Activated naive CD8-positive, alpha-beta T cell treated with anti-CD3 and anti-CD28 coated beads, Interleukin-2, amount 50 U/mL, for 24 hours (primary cell): ENCODE results near the gene EBF3.

Experiments used
- ATAC-seq: fragments of 150-1000 bp; cut with Tn5 transposase; one replicate; pipeline ENCODE4 v1.10.0; 2021
- DNase-seq: peaks from one replicate; pipeline ENCODE4 v3.0.0; 2021
- H3K27ac Mint-ChIP-seq: one replicate; pipeline ENCODE4 v1.8.0; 2021; ENCODE audit warnings: mild to moderate bottlenecking, mixed read lengths
- H3K27me3 Mint-ChIP-seq: one replicate; pipeline ENCODE4 v1.8.0; 2021; ENCODE audit warnings: mixed read lengths
- H3K36me3 Mint-ChIP-seq: one replicate; pipeline ENCODE4 v1.8.0; 2021; ENCODE audit warnings: low read depth, mixed read lengths
- H3K4me1 Mint-ChIP-seq: one replicate; pipeline ENCODE4 v1.8.0; 2021; ENCODE audit warnings: mixed read lengths
- H3K4me3 Mint-ChIP-seq: one replicate; pipeline ENCODE4 v1.8.0; 2021; ENCODE audit warnings: mild to moderate bottlenecking, moderate library complexity, mixed read lengths
- H3K9me3 Mint-ChIP-seq: one replicate; pipeline ENCODE4 v1.8.0; 2021; ENCODE audit warnings: mixed read lengths

Gene EBF3

DNA sequence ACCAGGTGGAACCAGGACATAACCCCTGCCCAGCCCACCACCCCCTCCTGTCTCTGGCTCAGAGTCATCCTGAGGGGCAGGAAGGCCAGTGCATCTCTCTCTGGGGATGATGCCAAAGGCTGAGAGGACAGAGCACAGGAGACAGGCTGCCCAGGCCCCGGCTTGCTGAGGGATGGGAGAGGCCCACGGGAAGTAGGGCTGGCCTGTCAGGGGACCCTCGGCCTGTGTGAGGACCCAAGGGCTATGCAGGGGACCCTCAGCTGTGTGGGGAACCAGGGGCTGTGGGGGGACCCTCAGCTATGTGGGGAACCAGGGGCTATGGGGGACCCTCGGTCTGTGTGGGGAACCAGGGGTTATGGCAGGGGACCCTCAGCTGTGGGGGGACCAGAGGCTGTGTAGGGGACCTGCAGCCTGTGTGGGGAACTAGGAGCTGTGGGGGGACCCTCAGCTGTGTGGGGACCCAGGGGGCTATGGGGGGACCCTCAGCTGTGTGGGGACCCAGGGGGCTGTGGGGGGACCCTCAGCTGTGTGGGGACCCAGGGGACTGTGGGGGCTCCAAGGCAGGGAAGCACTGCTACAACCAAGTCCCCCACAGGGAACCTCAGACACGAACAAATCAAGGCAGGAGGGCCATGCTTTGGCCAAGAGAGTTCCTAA is 27.7 kb downstream of the EBF3 start:
- ATAC-seq, result no peak
- H3K36me3 Mint-ChIP-seq, result no peaks in the 10 kb centered on the region
- H3K4me1 Mint-ChIP-seq, result no peaks in the 10 kb centered on the region
- no peak for DNase-seq
- H3K4me3 Mint-ChIP-seq, result no peak overlapping the region
- H3K27ac Mint-ChIP-seq, result no peak overlapping the region
- no peaks in the 10 kb centered on the region for H3K9me3 Mint-ChIP-seq
- peaks cover 2% of the 10 kb centered on the region for H3K27me3 Mint-ChIP-seq

DNA sequence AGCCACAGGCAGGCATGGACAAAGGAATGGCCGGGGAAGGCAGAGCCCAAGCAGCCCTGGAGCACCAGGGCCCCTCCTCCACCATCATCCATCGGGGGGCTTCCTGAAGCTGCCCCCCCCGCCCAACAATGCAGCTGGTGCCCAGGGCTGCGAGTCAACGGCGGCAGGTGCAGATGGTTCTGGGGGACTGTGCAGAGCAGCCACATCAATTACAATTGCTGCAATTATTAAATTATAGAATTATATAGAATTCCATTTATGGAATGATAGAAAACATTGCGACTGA is 28.3 kb downstream of the EBF3 start:
- no peaks in the 10 kb centered on the region for H3K4me1 Mint-ChIP-seq

GRCh38 chr10:129935102-129935866 is 28.8 kb downstream of the EBF3 start:
- Mint-ChIP-seq H3K4me1 (no peaks in the 10 kb centered on the region), H3K9me3 (no peaks in the 10 kb centered on the region), H3K36me3 (no peaks in the 10 kb centered on the region), H3K27ac (no peak overlapping the region), H3K27me3 (peaks cover 2% of the 10 kb centered on the region), H3K4me3 (no peak overlapping the region)
- DNase-seq, result no peak
- ATAC-seq, result no peak

More for the DNA sequence above, 28.3 kb downstream of the EBF3 start:
- H3K9me3 Mint-ChIP-seq, result no peaks in the 10 kb centered on the region
- no peaks in the 10 kb centered on the region for H3K36me3 Mint-ChIP-seq
- DNase-seq (no peak), ATAC-seq (no peak)
- H3K27me3 Mint-ChIP-seq, result peaks cover 2% of the 10 kb centered on the region
- H3K27ac Mint-ChIP-seq, result no peak overlapping the region
- no peak overlapping the region for H3K4me3 Mint-ChIP-seq

DNA sequence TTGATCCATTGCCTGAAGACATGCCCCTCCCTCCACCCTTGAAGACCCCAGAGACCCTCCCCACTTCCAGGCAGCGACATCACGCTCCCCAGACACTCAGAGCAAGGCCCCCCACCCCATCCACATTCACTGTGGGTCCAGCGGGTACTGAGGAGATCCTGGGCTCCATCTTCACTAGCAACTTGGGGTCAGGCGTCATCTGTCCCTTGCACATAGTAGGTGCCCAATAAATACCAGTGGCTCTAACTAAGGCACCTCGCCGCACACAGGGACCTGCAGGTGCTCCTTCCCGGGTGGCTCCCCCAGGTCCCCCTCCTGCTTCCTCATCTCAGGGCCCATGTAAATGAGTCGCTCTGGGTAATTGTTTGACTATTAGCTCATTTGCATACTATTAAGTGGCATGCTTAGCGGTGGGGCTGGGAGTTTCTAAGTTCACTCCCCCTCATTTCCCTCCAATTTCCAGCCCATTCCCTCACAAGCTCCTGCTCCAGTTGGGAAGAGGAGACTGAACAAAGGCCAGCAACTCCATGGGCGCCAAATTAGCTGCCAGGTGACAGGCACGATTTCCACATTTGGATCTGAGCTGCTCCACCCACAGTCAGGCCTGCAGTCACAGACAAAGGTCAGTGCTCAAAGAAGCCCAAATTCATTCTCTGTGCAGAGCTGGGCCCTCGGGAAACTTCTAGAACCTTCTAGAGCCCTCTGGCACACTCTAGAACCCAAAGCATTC is 29.7 kb downstream of the EBF3 start:
- Mint-ChIP-seq H3K27me3 (no peaks in the 10 kb centered on the region), H3K4me1 (no peaks in the 10 kb centered on the region), H3K4me3 (no peak overlapping the region), H3K27ac (no peak overlapping the region), H3K36me3 (no peaks in the 10 kb centered on the region), H3K9me3 (no peaks in the 10 kb centered on the region)
- DNase-seq, result no peak
- no peak for ATAC-seq

DNA sequence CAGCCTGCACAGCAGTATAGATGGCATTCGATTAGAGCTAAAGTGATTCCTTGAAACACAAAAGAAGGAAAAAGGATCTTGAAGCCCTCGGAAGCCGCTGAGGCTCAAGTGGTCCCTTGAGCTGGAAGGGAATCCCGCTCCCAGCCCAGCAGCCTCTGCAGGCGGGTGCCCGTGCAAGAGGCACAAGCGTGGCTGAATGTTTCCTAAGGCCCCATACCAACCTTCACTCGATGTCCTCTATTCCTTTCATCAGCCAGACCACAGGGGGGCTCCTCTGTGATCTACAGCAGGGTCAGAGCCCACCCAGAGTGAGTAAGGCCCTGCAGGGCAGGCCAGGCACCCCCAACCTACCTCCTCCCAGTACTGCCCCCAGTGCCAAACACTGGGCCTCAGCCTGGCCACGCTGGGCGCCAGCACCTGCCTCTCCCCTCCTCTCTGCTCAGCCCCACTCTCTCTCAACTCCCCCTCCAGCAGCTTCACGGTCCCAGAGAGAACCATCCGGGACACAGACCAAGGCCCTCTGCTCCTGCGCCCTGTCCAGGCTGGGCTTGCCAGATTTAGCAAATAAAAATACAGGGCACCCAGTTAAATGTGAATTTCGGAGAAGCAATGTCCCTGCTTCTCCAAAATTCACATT is 30.5 kb downstream of the EBF3 start:
- DNase-seq (no peak), ATAC-seq (no peak)
- Mint-ChIP-seq H3K36me3 (no peaks in the 10 kb centered on the region), H3K27me3 (no peaks in the 10 kb centered on the region), H3K27ac (no peak overlapping the region), H3K9me3 (no peaks in the 10 kb centered on the region), H3K4me1 (no peaks in the 10 kb centered on the region), H3K4me3 (no peak overlapping the region)

GRCh38 chr10:129932751-129933433 is 31.2 kb downstream of the EBF3 start:
- Mint-ChIP-seq H3K4me3 (no peak overlapping the region), H3K27me3 (no peaks in the 10 kb centered on the region), H3K4me1 (no peaks in the 10 kb centered on the region), H3K9me3 (no peaks in the 10 kb centered on the region), H3K27ac (no peak overlapping the region), H3K36me3 (no peaks in the 10 kb centered on the region)
- DNase-seq, result no peak
- ATAC-seq, result no peak

DNA sequence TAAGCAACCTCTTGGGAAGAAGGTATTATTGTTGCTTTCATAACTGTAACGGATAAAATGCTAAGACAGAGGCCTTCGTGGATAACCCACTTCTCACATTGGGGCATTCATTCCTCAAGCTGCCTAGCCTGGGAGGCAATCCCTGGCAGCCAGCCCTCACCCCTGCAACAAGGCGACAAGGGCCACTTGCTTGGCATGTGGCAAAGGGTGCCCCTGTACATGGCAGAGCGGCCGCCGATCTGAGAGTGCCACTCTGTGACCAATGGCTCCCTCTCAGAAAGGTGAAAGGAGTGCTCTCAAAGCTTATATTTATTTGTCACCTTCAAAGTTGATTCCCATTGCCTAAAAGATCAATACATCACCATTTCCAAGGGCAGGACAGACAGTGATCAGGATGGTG is 31.9 kb downstream of the EBF3 start:
- no peaks in the 10 kb centered on the region for H3K36me3 Mint-ChIP-seq
- no peak overlapping the region for H3K4me3 Mint-ChIP-seq
- H3K4me1 Mint-ChIP-seq, result no peaks in the 10 kb centered on the region
- no peaks in the 10 kb centered on the region for H3K27me3 Mint-ChIP-seq
- no peak for DNase-seq
- no peak overlapping the region for H3K27ac Mint-ChIP-seq
- no peaks in the 10 kb centered on the region for H3K9me3 Mint-ChIP-seq
- no peak for ATAC-seq

- H3K27ac Mint-ChIP-seq, result no peak overlapping the region
- no peak for DNase-seq
These were observed 34.5 kb downstream of the EBF3 start for GRCh38 chr10:129929343-129930292.

GRCh38 chr10:129927351-129928120 is 36.5 kb downstream of the EBF3 start:
- no peaks in the 10 kb centered on the region for H3K27me3 Mint-ChIP-seq
- H3K4me1 Mint-ChIP-seq, result no peaks in the 10 kb centered on the region
- H3K4me3 Mint-ChIP-seq, result no peak overlapping the region
- no peak overlapping the region for H3K27ac Mint-ChIP-seq
- DNase-seq (no peak), ATAC-seq (no peak)
- no peaks in the 10 kb centered on the region for H3K9me3 Mint-ChIP-seq
- no peaks in the 10 kb centered on the region for H3K36me3 Mint-ChIP-seq

More at GRCh38 chr10:129929343-129930292, 34.5 kb downstream of the EBF3 start:
- H3K4me1 Mint-ChIP-seq, result no peaks in the 10 kb centered on the region
- no peaks in the 10 kb centered on the region for H3K9me3 Mint-ChIP-seq
- H3K4me3 Mint-ChIP-seq, result no peak overlapping the region
- no peaks in the 10 kb centered on the region for H3K36me3 Mint-ChIP-seq
- ATAC-seq, result no peak
- no peaks in the 10 kb centered on the region for H3K27me3 Mint-ChIP-seq

GRCh38 chr10:129926066-129927055 is 37.7 kb downstream of the EBF3 start:
- Mint-ChIP-seq H3K27ac (no peak overlapping the region), H3K4me1 (no peaks in the 10 kb centered on the region), H3K36me3 (no peaks in the 10 kb centered on the region), H3K9me3 (no peaks in the 10 kb centered on the region), H3K4me3 (no peak overlapping the region), H3K27me3 (no peaks in the 10 kb centered on the region)
- DNase-seq, result no peak
- no peak for ATAC-seq

DNA sequence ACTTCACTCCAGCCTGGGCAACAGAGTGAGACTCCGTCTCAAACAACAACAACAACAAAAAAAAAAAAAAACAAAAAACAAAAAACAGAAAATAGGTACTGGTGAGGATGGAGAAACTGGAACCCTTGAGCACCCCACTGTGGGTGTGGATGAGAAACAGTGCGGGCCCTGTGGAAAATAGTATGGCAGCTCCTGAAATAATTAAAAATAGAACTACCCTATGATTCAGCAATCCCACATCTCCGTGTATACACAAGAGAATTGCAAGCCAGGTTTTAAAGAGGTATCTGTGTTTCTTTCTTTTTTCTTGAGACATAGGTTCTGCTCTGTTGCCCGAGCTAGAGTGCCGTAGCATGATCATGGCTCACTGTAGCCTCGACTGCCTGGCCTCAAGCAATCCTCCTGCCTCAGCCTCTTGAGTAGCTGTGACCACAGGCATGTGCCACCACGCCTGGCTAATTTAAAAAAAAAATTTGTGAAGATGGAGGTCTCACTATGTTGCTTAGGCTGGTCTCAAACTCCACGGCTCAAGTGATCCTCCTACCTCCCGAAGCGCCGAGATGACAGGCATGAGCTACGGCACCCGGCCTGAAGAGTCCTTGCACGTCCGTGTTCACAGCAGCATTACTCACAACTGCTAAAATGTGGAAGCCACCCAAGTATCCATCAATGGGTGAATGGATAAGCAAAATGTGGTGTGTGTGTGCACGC is 39.5 kb downstream of the EBF3 start:
- H3K9me3 Mint-ChIP-seq, result no peaks in the 10 kb centered on the region
- no peak for ATAC-seq

More for the DNA sequence above, 39.5 kb downstream of the EBF3 start:
- no peaks in the 10 kb centered on the region for H3K4me1 Mint-ChIP-seq
- no peak overlapping the region for H3K27ac Mint-ChIP-seq
- DNase-seq, result no peak
- no peaks in the 10 kb centered on the region for H3K27me3 Mint-ChIP-seq
- H3K4me3 Mint-ChIP-seq, result no peak overlapping the region
- no peaks in the 10 kb centered on the region for H3K36me3 Mint-ChIP-seq
